Gastroesophageal sphincter (tissue), 4 donors: ENCODE data around the gene CSF3R. TPM values are rescaled to one million over a fixed set of nuclear protein-coding genes. Genes with fewer than 3 reads are reported as not detected.

Experiments used
- ATAC-seq: fragments of 150-250 bp; one replicate; pipeline ENCODE4 v1.9.1; 2016; ENCODE audit warnings: mild to moderate bottlenecking, moderate library complexity
- H3K27ac ChIP-seq, 4 donors: fragments of 200-600 bp; sonication (generic) in 3 of 4; 1 replicate in 3 of 4; 2 replicates in 1 of 4; pipeline ENCODE4 v1.5.1; 2016 to 2019
- H3K27me3 ChIP-seq: fragments of 200-600 bp; sonication (generic); one replicate; pipeline ENCODE4 v1.5.1; 2019
- H3K36me3 ChIP-seq, 2 donors: fragments of 200-600 bp; sonication (generic); one replicate each; pipeline ENCODE4 v1.5.1; 2019; ENCODE audit warnings: control low read depth in 1 of 2
- H3K4me1 ChIP-seq, 3 donors: fragments of 200-600 bp; sonication (generic); 1 replicate in 2 of 3; 2 replicates in 1 of 3; pipeline ENCODE4 v1.5.1; 2016 to 2019; ENCODE audit warnings: control low read depth in 2 of 3
- H3K4me3 ChIP-seq, 2 donors: fragments of 200-600 bp; sonication (generic); one replicate each; pipeline ENCODE4 v1.5.1; 2019; ENCODE audit warnings: mild to moderate bottlenecking in 1 of 2, moderate library complexity in 1 of 2
- H3K9me3 ChIP-seq, 3 donors: fragments of 200-600 bp; sonication (generic); one replicate each; pipeline ENCODE4 v1.5.1; 2017 to 2019; ENCODE audit warnings: control low read depth in 2 of 3
- EP300 ChIP-seq: sonication (generic); formaldehyde crosslinking; IDR thresholded peaks from one replicate; pipeline ENCODE4 v1.6.1; 2017; ENCODE audit warnings: antibody characterized with exemption, mild to moderate bottlenecking
- POLR2A ChIP-seq, 2 donors: fragments of 450-650 bp; IDR thresholded peaks; one replicate each; pipeline ENCODE4 v1.6.1; 2017; ENCODE audit warnings: antibody characterized with exemption in 2 of 2, mild to moderate bottlenecking in 2 of 2, moderate library complexity in 1 of 2
- POLR2AphosphoS5 ChIP-seq: sonication (generic); formaldehyde crosslinking; IDR thresholded peaks from one replicate; pipeline ENCODE4 v1.6.1; 2017; ENCODE audit warnings: antibody characterized with exemption
- WGBS, 2 donors: methylation state at CpG; one replicate each; pipeline ENCODE4 v1.1.5; 2018; ENCODE audit warnings: low coverage in 1 of 2; 5-methylcytosine and 5-hydroxymethylcytosine counted together
- total RNA-seq, 4 donors: library from RNA; depleted of rRNA; stranded (reverse); fragments of >200 nt; gene quantifications; one replicate each; pipeline ENCODE4 v1.1.0, GENCODE V29; 2016
- TF ChIP-seq, protein P1 (sequence below), 4 experiments: fragments of 200-600 bp in 2 of 4; fragments of 450-650 bp in 2 of 4; sonication (generic) in 1 of 4; IDR thresholded peaks; one replicate each; pipeline ENCODE4 v1.5.1; 2017 to 2019; ENCODE audit warnings: antibody characterized with exemption in 4 of 4, mild to moderate bottlenecking in 2 of 4, moderate library complexity in 2 of 4

Gene CSF3R
- total RNA-seq, 4 donors from 2014 or later: 2.7 to 26.8 (median 10.1) TPM

DNA sequence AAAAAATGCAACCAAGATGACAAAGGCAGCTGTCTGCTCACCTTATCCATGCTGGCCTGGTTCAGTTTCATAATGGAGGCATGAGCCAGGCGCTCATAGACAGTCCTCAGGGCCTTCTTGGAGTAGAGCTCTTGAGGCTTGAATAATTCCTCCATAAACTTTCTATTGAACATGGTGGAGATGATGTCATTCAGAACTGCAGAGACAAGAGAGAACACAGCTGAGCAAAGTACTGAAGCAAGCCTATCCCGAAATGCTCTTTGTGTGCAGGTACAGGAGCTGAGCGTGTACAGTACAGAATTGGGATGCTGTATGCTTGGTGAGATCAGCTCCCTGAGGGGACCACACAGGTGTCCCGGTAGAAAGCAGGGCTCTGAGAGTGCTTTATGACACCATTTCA lies 44.0 kb downstream of the CSF3R start:
- TF ChIP-seq EP300 (no peak), POLR2AphosphoS5 (no peak), POLR2A (IDR thresholded peaks at IDR 0.05) (no peak)
- TF ChIP-seq, protein P1, sequence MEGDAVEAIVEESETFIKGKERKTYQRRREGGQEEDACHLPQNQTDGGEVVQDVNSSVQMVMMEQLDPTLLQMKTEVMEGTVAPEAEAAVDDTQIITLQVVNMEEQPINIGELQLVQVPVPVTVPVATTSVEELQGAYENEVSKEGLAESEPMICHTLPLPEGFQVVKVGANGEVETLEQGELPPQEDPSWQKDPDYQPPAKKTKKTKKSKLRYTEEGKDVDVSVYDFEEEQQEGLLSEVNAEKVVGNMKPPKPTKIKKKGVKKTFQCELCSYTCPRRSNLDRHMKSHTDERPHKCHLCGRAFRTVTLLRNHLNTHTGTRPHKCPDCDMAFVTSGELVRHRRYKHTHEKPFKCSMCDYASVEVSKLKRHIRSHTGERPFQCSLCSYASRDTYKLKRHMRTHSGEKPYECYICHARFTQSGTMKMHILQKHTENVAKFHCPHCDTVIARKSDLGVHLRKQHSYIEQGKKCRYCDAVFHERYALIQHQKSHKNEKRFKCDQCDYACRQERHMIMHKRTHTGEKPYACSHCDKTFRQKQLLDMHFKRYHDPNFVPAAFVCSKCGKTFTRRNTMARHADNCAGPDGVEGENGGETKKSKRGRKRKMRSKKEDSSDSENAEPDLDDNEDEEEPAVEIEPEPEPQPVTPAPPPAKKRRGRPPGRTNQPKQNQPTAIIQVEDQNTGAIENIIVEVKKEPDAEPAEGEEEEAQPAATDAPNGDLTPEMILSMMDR (IDR thresholded peaks at IDR 0.05): no peak
- Histone ChIP-seq H3K27me3 (no peaks in the 10 kb centered on the region), H3K36me3 (peaks cover 0 to 45% of the 10 kb centered on the region in 2 donors), H3K4me3 (no peak overlapping the region), H3K9me3 (no peaks in the 10 kb centered on the region), H3K4me1 (no peaks in the 10 kb centered on the region), H3K27ac (no peak overlapping the region)
- ATAC-seq: no peak
- WGBS, 2 donors: 74 to 89% methylated on average over 3 to 4 of the region's 4 CpGs

DNA sequence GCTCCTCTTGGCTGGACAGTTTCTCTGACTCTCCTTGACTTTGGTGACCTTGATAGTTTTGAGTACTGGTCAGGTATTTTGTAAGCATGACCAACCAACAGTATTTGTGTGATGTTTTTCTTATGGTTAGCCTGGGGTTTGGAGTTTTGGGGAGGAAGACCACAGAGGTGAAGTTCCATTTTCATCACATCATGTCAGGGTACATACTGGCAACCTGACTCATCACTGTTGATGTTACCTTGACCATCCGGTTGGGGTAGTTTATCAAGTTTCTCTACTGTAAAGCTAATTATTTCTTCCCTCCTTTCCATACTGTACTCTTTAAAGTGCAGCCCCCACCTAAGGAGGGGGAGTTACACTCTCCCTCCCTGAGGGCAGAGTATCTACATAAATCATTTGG lies 45.9 kb downstream of the CSF3R start:
- no peak for ATAC-seq
- 75 to 88% methylated on average over 1 of the region's 1 CpG for WGBS, 2 donors
- H3K27ac ChIP-seq: no peak overlapping the region

DNA sequence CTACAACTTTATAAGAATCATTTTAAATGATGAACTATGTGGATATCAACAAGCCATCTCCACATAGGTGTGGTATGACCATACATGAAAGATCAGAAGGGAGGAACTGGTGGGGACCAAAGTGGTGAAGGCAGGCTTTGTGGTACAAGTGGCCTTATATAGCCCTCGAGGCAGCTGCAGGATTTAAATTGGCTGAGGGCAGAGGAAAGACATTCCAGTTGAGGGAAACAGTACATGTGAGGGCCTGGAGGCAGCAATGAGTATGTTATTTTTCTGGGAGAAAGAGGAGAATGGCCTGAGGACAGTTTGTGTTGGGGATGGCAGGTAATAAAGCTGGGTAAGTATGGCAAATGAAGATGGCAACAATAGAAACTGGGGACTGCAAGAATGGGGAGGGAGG lies 49.6 kb downstream of the CSF3R start:
- no peaks in the 10 kb centered on the region for H3K27me3 ChIP-seq
- peaks cover 0 to 80% of the 10 kb centered on the region in 2 donors for H3K36me3 ChIP-seq
- no peak for ATAC-seq
- H3K27ac ChIP-seq: no peak overlapping the region
- no peaks in the 10 kb centered on the region for H3K4me1 ChIP-seq
- TF ChIP-seq, protein P1 (IDR thresholded peaks at IDR 0.05): no peak
- no peak for TF ChIP-seq POLR2A (IDR thresholded peaks at IDR 0.05)
- TF ChIP-seq POLR2AphosphoS5: no peak
- H3K4me3 ChIP-seq: no peak overlapping the region
- H3K9me3 ChIP-seq: no peaks in the 10 kb centered on the region
- 30 to 63% methylated on average over 1 of the region's 1 CpG for whole genome bisulfite sequencing, 2 donors

More for the DNA sequence above, 45.9 kb downstream of the CSF3R start:
- Histone ChIP-seq H3K4me3 (no peak overlapping the region), H3K27me3 (no peaks in the 10 kb centered on the region), H3K36me3 (peaks cover 0 to 60% of the 10 kb centered on the region in 2 donors), H3K4me1 (no peaks in the 10 kb centered on the region), H3K9me3 (no peaks in the 10 kb centered on the region)
- TF ChIP-seq, protein P1 (IDR thresholded peaks at IDR 0.05): no peak

DNA sequence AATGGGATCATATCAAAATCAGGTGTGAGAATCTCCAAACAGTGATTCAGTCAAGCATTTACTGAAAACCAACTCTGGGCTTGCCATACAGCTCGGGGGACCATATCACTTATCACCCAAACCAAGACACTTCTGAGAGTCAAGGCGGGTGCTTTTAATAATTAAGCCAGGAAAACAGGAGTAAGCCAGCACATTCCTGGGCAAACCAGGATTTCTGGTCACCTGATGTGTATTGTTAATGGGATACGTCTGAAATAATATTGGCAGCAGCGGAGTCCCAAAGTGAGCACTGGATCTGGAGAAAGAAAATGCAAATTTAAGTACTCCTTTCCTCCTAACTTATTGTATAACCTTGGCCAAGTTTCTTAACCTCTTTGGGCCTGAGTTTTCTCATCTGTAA lies 50.1 kb downstream of the CSF3R start:
- TF ChIP-seq POLR2AphosphoS5 (no peak), POLR2A (IDR thresholded peaks at IDR 0.05) (no peak), EP300 (no peak)
- TF ChIP-seq, protein P1 (IDR thresholded peaks at IDR 0.05): no peak
- H3K9me3 ChIP-seq: no peaks in the 10 kb centered on the region
- H3K27ac ChIP-seq: no peak overlapping the region
- H3K27me3 ChIP-seq: no peaks in the 10 kb centered on the region
- H3K36me3 ChIP-seq: peaks cover 0 to 79% of the 10 kb centered on the region in 2 donors
- no peaks in the 10 kb centered on the region for H3K4me1 ChIP-seq
- no peak for ATAC-seq
- WGBS, 2 donors: 56 to 83% methylated on average over 3 to 4 of the region's 4 CpGs
- H3K4me3 ChIP-seq: no peak overlapping the region

DNA sequence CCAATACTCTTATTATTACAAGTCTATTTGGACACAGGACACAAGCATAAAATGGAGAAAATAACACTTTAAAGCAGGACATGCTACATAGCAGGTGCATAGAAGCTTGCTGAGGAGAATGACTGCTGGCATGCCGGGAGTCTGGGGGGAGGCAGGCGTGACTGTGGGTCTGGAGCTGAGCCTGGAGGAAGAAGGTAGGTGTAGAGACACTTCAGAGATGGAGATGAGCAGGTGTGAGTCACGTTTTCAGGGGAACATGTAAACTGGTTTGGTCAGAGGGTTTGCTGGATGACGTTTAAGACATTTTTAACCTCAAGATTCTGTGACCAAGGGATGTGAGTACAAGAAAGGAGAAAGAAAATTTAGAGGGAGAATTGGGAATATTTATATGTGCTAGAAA lies 56.9 kb downstream of the CSF3R start:
- Histone ChIP-seq H3K9me3 (no peaks in the 10 kb centered on the region), H3K4me1 (peaks cover 0 to 4% (median 0%) of the 10 kb centered on the region in 3 donors), H3K27ac (no peak overlapping the region), H3K4me3 (no peak overlapping the region), H3K36me3 (peaks cover 0 to 75% of the 10 kb centered on the region in 2 donors), H3K27me3 (no peaks in the 10 kb centered on the region)
- no peak for ATAC-seq
- 65 to 80% methylated on average over 4 of the region's 4 CpGs for WGBS, 2 donors
- TF ChIP-seq, protein P1 (IDR thresholded peaks at IDR 0.05): no peak
- TF ChIP-seq POLR2AphosphoS5: no peak
- TF ChIP-seq POLR2A (IDR thresholded peaks at IDR 0.05): no peak
- TF ChIP-seq EP300: no peak
